SHP77 treated with DMSO at 0.1 percent for 48 hours (cell line): ENCODE data around the gene TNPO3.
A peak's percentile ranks its signal among the peaks of the same experiment; 100 is the strongest.

Experiments used
- DNase-seq: peaks from one replicate; lab custom pipeline; 2025; lab: John Stamatoyannopoulos, UW

The TNPO3 gene

GRCh38 chr7:128906766-128907559 lies 147.9 kb downstream of the TNPO3 start:
- no peak for DNase-seq

DNA sequence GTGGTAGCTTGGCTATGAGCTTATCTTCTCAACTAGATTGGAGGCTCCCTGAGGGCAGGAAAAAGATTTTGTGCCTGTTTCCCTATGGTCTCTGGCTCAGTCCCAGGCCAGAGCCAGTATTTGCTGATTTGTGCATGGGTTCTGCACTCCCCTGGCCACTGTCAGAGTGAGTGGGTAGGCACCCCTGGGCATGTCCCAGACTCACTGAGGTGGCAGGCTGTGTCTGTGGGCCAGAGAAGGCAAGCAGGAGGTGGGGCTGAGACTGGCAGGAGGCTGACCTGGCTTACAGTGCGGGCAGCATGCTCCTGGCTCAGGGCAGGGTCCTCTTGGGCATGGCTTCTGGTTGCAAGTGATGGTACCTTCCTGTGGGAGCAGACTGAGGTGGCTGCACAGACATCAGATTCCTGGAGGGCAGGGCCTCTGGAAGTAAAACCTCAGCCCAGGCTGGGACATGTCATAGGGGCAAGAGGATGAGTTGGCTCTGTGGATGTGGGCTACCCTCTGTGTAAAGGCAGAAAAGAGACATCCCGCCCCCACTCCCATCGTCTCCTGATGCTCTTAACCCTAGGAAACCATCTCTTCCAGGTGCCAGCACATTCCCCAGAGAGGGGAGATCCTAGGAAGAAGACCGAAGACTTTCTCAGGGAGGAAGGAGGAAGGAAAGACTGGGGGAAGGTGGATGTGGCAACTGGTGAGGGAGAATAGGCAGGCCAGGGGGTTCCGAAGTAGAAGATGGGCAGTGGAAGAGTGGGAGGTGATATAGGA lies 148.7 kb downstream of the TNPO3 start:
- no peak for DNase-seq

GRCh38 chr7:128904381-128905197 lies 150.3 kb downstream of the TNPO3 start:
- DNase-seq = peak; percentile 19
